ENCODE results near the gene B3GALT4. TPM values are rescaled to one million over a fixed set of nuclear protein-coding genes. Genes with fewer than 3 reads are reported as not detected.
A peak's percentile ranks its signal among the peaks of the same experiment; 100 is the strongest.

Gene B3GALT4
- total and polyA plus RNA-seq, 2 of the 13 experiments (the other 11 are each of a cell fraction or from before 2014, with no cell fraction given): 0.04 to 0.27 TPM

GRCh38 chr6:33288921-33289783 lies 12.2 kb downstream of the B3GALT4 start, which contains the start of the genes PFDN6 and WDR46 (continued):
- TF ChIP-seq ZKSCAN8 (CRISPR knock-in tag; IDR thresholded peaks at IDR 0.05; ENCODE audit: borderline replicate concordance) (no peak), CENPT (CRISPR knock-in tag; IDR thresholded peaks at IDR 0.05; ENCODE audit: low read depth) (no peak), EHMT2 (IDR thresholded peaks at IDR 0.05; ENCODE audit: borderline replicate concordance, low read depth, low read length) (no peak; the same call in 1 of the 2 replicates), SALL2 (CRISPR knock-in tag; IDR thresholded peaks at IDR 0.05) (no peak), ZNF558 (CRISPR knock-in tag; IDR thresholded peaks at IDR 0.05; ENCODE audit: borderline replicate concordance) (no peak), ZNF546 (CRISPR knock-in tag; conservative IDR thresholded peaks at IDR 0.05) (peak; percentile 64; the same call in 1 of the 2 replicates), NFYB (CRISPR knock-in tag; IDR thresholded peaks at IDR 0.05) (peak; percentile 92), ARID2 (CRISPR knock-in tag; IDR thresholded peaks at IDR 0.05; ENCODE audit: borderline replicate concordance) (no peak), ZFP36L1 (CRISPR knock-in tag; IDR thresholded peaks at IDR 0.05) (no peak), UBTF (CRISPR knock-in tag; IDR thresholded peaks at IDR 0.05) (no peak), ZFP36L2 (CRISPR knock-in tag; IDR thresholded peaks at IDR 0.05) (no peak), ZNF577 (CRISPR knock-in tag; IDR thresholded peaks at IDR 0.05; ENCODE audit: borderline replicate concordance, low read depth) (no peak), ZNF383 (CRISPR knock-in tag; IDR thresholded peaks at IDR 0.05; ENCODE audit: borderline replicate concordance) (no peak), KDM3A (CRISPR knock-in tag; IDR thresholded peaks at IDR 0.05; ENCODE audit: low read depth) (no peak), TCF7L2 (IDR thresholded peaks at IDR 0.05; ENCODE audit: low read depth, low read length) (no peak), KLF13 (CRISPR knock-in tag; IDR thresholded peaks at IDR 0.05) (no peak), FOXJ3 (CRISPR knock-in tag; IDR thresholded peaks at IDR 0.05; ENCODE audit: borderline replicate concordance) (peak; percentile 61), ZFP1 (CRISPR knock-in tag; IDR thresholded peaks at IDR 0.05) (no peak)
- TF ChIP-seq, protein P1, sequence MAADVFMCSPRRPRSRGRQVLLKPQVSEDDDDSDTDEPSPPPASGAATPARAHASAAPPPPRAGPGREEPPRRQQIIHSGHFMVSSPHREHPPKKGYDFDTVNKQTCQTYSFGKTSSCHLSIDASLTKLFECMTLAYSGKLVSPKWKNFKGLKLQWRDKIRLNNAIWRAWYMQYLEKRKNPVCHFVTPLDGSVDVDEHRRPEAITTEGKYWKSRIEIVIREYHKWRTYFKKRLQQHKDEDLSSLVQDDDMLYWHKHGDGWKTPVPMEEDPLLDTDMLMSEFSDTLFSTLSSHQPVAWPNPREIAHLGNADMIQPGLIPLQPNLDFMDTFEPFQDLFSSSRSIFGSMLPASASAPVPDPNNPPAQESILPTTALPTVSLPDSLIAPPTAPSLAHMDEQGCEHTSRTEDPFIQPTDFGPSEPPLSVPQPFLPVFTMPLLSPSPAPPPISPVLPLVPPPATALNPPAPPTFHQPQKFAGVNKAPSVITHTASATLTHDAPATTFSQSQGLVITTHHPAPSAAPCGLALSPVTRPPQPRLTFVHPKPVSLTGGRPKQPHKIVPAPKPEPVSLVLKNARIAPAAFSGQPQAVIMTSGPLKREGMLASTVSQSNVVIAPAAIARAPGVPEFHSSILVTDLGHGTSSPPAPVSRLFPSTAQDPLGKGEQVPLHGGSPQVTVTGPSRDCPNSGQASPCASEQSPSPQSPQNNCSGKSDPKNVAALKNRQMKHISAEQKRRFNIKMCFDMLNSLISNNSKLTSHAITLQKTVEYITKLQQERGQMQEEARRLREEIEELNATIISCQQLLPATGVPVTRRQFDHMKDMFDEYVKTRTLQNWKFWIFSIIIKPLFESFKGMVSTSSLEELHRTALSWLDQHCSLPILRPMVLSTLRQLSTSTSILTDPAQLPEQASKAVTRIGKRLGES (CRISPR knock-in tag; IDR thresholded peaks at IDR 0.05; ENCODE audit: borderline replicate concordance): no peak
- TF ChIP-seq, protein P2, sequence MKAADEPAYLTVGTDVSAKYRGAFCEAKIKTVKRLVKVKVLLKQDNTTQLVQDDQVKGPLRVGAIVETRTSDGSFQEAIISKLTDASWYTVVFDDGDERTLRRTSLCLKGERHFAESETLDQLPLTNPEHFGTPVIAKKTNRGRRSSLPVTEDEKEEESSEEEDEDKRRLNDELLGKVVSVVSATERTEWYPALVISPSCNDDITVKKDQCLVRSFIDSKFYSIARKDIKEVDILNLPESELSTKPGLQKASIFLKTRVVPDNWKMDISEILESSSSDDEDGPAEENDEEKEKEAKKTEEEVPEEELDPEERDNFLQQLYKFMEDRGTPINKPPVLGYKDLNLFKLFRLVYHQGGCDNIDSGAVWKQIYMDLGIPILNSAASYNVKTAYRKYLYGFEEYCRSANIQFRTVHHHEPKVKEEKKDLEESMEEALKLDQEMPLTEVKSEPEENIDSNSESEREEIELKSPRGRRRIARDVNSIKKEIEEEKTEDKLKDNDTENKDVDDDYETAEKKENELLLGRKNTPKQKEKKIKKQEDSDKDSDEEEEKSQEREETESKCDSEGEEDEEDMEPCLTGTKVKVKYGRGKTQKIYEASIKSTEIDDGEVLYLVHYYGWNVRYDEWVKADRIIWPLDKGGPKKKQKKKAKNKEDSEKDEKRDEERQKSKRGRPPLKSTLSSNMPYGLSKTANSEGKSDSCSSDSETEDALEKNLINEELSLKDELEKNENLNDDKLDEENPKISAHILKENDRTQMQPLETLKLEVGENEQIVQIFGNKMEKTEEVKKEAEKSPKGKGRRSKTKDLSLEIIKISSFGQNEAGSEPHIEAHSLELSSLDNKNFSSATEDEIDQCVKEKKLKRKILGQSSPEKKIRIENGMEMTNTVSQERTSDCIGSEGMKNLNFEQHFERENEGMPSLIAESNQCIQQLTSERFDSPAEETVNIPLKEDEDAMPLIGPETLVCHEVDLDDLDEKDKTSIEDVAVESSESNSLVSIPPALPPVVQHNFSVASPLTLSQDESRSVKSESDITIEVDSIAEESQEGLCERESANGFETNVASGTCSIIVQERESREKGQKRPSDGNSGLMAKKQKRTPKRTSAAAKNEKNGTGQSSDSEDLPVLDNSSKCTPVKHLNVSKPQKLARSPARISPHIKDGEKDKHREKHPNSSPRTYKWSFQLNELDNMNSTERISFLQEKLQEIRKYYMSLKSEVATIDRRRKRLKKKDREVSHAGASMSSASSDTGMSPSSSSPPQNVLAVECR (CRISPR knock-in tag; IDR thresholded peaks at IDR 0.05; ENCODE audit: borderline replicate concordance): peak; percentile 96
